ENCODE data around the gene QSOX2.

Gene QSOX2

GRCh38 chr9:136208675-136209074, 36.9 kb downstream of the QSOX2 start (continued):
- peak; percentile 85 for TF ChIP-seq ZNF692 (tag by site-specific recombination; IDR thresholded peaks at IDR 0.05)
- TF ChIP-seq ZNF138 (tag by site-specific recombination; IDR thresholded peaks at IDR 0.05; ENCODE audit: borderline replicate concordance) = no peak
- TF ChIP-seq ZNF324 (tag by site-specific recombination; IDR thresholded peaks at IDR 0.05) = no peak
- no peak for TF ChIP-seq FEZF1 (tag by site-specific recombination; IDR thresholded peaks at IDR 0.05)
- no peak for TF ChIP-seq ZNF645 (tag by site-specific recombination; IDR thresholded peaks at IDR 0.05)
- TF ChIP-seq ZSCAN18 (tag by site-specific recombination; IDR thresholded peaks at IDR 0.05) = no peak
- no peak for TF ChIP-seq ZNF155 (tag by site-specific recombination; IDR thresholded peaks at IDR 0.05)
- no peak for TF ChIP-seq ZNF513 (tag by site-specific recombination; IDR thresholded peaks at IDR 0.05)
- no peak for TF ChIP-seq KLF7 (tag by site-specific recombination; IDR thresholded peaks at IDR 0.05; ENCODE audit: borderline replicate concordance)
- 0 out of 2 replicates have a peak, but pooled peaks have one; percentile 19 for TF ChIP-seq KLF9 (tag by site-specific recombination; IDR thresholded peaks at IDR 0.05; ENCODE audit: low read depth)
- TF ChIP-seq ZNF398 (tag by site-specific recombination; IDR thresholded peaks at IDR 0.05) = no peak
- no peak for TF ChIP-seq ZNF280D (tag by site-specific recombination; IDR thresholded peaks at IDR 0.05)

GRCh38 chr9:136207616-136208015, 38.0 kb downstream of the QSOX2 start:
- H3K9me3 ChIP-seq (ENCODE audit: control insufficient read depth, insufficient read depth, low read depth, low read length) = no peaks in the 10 kb centered on the region
- POLR2A ChIA-PET = no interaction called here
- no peaks in the 10 kb centered on the region for H3K4me1 ChIP-seq (ENCODE audit: control insufficient read depth, insufficient read depth, low read length)
- TF ChIP-seq ZNF560 (tag by site-specific recombination; IDR thresholded peaks at IDR 0.05; ENCODE audit: borderline replicate concordance) (no peak), ZNF501 (tag by site-specific recombination; IDR thresholded peaks at IDR 0.05) (no peak), OVOL3 (tag by site-specific recombination; IDR thresholded peaks at IDR 0.05) (no peak)
- peaks cover 0 to 33% of the 10 kb centered on the region in 2 experiments; a peak in 1 of 3 replicates for H3K36me3 ChIP-seq (ENCODE audit: control insufficient read depth in 2 of 2, insufficient read depth in 1 of 2, low read length in 2 of 2)
- CTCF ChIA-PET = interaction anchor here (0.6 to 2.4 kb wide), 5 partner anchors 18 to 1051 kb away, joined by 3 to 12 read pairs (median 6); no protein-coding TSS in a partner anchor
- H3K4me3 ChIP-seq (ENCODE audit: low read depth, low read length) = no peak overlapping the region
- no peak overlapping the region for H3K27ac ChIP-seq (ENCODE audit: extremely low read depth, low read depth, low read length)

Measured in HEK293 (cell line).